Measurements from ENCODE around the gene KRT13.

DNA sequence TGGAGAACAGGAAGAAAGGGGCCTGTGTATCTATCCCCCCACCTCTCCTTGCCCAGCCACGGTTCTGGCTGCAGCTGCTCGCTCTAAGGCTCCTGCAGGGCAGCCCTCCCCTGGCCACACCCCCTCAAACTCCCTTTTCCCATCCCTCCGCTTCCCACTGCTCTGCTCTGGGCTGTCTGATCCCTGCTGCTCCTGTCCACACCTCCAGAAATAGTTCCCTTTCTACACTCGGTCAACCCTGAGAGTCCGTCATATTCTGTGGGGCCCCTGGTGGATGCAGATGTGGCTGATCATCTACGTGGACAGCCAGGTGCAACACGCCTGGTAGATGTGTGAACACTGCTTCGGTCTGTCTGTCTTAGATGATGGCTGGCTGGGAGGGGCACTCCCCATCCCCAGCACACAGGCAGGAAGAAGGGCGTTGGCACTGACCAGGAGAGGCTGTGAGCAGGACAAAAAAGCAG is 42.0 kb upstream of the KRT13 start:
- TF ChIP-seq, protein P1, sequence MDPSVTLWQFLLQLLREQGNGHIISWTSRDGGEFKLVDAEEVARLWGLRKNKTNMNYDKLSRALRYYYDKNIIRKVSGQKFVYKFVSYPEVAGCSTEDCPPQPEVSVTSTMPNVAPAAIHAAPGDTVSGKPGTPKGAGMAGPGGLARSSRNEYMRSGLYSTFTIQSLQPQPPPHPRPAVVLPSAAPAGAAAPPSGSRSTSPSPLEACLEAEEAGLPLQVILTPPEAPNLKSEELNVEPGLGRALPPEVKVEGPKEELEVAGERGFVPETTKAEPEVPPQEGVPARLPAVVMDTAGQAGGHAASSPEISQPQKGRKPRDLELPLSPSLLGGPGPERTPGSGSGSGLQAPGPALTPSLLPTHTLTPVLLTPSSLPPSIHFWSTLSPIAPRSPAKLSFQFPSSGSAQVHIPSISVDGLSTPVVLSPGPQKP (IDR thresholded peaks at IDR 0.05; ENCODE audit: borderline replicate concordance, low read depth, low read length): no peak
- no peak for TF ChIP-seq POLR2A (IDR thresholded peaks at IDR 0.05; ENCODE audit: low read depth, low read length)
- TF ChIP-seq MAZ (IDR thresholded peaks at IDR 0.05; ENCODE audit: borderline replicate concordance, low read depth, low read length): no peak
- TF ChIP-seq, protein P2, sequence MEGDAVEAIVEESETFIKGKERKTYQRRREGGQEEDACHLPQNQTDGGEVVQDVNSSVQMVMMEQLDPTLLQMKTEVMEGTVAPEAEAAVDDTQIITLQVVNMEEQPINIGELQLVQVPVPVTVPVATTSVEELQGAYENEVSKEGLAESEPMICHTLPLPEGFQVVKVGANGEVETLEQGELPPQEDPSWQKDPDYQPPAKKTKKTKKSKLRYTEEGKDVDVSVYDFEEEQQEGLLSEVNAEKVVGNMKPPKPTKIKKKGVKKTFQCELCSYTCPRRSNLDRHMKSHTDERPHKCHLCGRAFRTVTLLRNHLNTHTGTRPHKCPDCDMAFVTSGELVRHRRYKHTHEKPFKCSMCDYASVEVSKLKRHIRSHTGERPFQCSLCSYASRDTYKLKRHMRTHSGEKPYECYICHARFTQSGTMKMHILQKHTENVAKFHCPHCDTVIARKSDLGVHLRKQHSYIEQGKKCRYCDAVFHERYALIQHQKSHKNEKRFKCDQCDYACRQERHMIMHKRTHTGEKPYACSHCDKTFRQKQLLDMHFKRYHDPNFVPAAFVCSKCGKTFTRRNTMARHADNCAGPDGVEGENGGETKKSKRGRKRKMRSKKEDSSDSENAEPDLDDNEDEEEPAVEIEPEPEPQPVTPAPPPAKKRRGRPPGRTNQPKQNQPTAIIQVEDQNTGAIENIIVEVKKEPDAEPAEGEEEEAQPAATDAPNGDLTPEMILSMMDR (conservative IDR thresholded peaks at IDR 0.05; ENCODE audit: low read depth, low read length): no peak
- TF ChIP-seq RCOR1 (IDR thresholded peaks at IDR 0.05; ENCODE audit: insufficient replicate concordance, low read length): no peak
- no peak for TF ChIP-seq MAFK (IDR thresholded peaks at IDR 0.05; ENCODE audit: low read depth, low read length)
- TF ChIP-seq, protein P3, sequence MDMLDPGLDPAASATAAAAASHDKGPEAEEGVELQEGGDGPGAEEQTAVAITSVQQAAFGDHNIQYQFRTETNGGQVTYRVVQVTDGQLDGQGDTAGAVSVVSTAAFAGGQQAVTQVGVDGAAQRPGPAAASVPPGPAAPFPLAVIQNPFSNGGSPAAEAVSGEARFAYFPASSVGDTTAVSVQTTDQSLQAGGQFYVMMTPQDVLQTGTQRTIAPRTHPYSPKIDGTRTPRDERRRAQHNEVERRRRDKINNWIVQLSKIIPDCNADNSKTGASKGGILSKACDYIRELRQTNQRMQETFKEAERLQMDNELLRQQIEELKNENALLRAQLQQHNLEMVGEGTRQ (IDR thresholded peaks at IDR 0.05; ENCODE audit: low read depth, low read length): no peak
- TF ChIP-seq BHLHE40 (IDR thresholded peaks at IDR 0.05; ENCODE audit: low read depth, low read length): no peak

Measured in IMR-90 (cell line).